Ovary (tissue), 9 donors: ENCODE measurements around the gene CD276. TPM values are rescaled to one million over a fixed set of nuclear protein-coding genes. Genes with fewer than 3 reads are reported as not detected.

Experiments used
- DNase-seq, 5 donors: peaks; one replicate each; pipeline ENCODE4 v3.0.0-alpha.2; 2019 to 2020
- H3K27ac ChIP-seq, 2 donors: fragments of 200-600 bp; one replicate each; pipeline versions ENCODE4 v1.5.1 to v1.8.0; 2019 to 2022
- H3K27me3 ChIP-seq: fragments of 200-600 bp; one replicate; pipeline ENCODE4 v1.8.0; 2022
- H3K36me3 ChIP-seq: fragments of 200-600 bp; sonication (generic); one replicate; pipeline ENCODE4 v1.5.1; 2019
- H3K4me1 ChIP-seq: one replicate; pipeline ENCODE4 v1.8.1; 2013; ENCODE audit warnings: mild to moderate bottlenecking, moderate library complexity; ENCODE audit not compliant: insufficient read depth
- H3K4me3 ChIP-seq: fragments of 200-600 bp; sonication (generic); one replicate; pipeline ENCODE4 v1.5.1; 2017
- H3K9me3 ChIP-seq, 2 donors: fragments of 200-600 bp in 1 of 2; sonication (generic) in 1 of 2; one replicate each; pipeline versions ENCODE4 v1.5.1 to v1.8.1; 2013 to 2019; ENCODE audit warnings: mild to moderate bottlenecking in 1 of 2, moderate library complexity in 1 of 2
- CTCF ChIP-seq, 3 donors: fragments of 450-650 bp in 2 of 3; fragments of 200-600 bp in 1 of 3; IDR thresholded peaks; one replicate each; pipeline versions ENCODE4 v1.5.1 to v1.8.0; 2016 to 2022; ENCODE audit warnings: antibody characterized with exemption in 3 of 3, mild to moderate bottlenecking in 1 of 3
- EP300 ChIP-seq: sonication (generic); formaldehyde crosslinking; IDR thresholded peaks from one replicate; pipeline ENCODE4 v1.6.1; 2017; ENCODE audit warnings: antibody characterized with exemption
- POLR2A ChIP-seq: fragments of 450-650 bp; IDR thresholded peaks from one replicate; pipeline ENCODE4 v1.6.1; 2017; ENCODE audit warnings: antibody characterized with exemption, mild to moderate bottlenecking, moderate library complexity
- WGBS, 3 donors: extraction: QIAGEN DNeasy Blood & Tissue Kit in 1 of 3; methylation state at CpG; one replicate each; pipeline versions ENCODE4 v1.1.5 to v1.1.7; 2013 to 2017; 5-methylcytosine and 5-hydroxymethylcytosine counted together
- intact Hi-C, 4 donors: fragments of 100-400 bp; cut with DNase I; formaldehyde crosslinking; loops; one replicate each; pipeline versions ENCODE4 v1.11.0 to v1.15.1; 2022 to 2023
- polyA plus RNA-seq, 2 donors: library from polyadenylated mRNA; stranded (reverse); fragments of 200-250 nt in 1 of 2; fragments of 350-450 nt in 1 of 2; fragmentation: Illumina TruSeq in 1 of 2; extraction: RNeasy Lipid Tissue Mini Kit (QIAGEN cat#74804) in 1 of 2; gene quantifications; one replicate each; pipeline ENCODE4 v1.2.3, GENCODE V29; 2013 to 2014
- total RNA-seq, 7 donors: library from RNA; depleted of rRNA in 2 of 7; stranded (reverse); fragments of >200 nt in 2 of 7; fragmentation: NEBNext Ultra II Directional in 3 of 7; extraction: Animal tissue kit (Norgen Biotek cat#: 25700) in 3 of 7; gene quantifications; one replicate each; pipeline versions ENCODE4 v1.1.0 to v1.2.4, GENCODE V29; 2016 to 2023
- donor health status: DM: no; HTN: no; CAD: no; lungs with moderate emphysema.
- donor health status: DM: no; HTN: no; CAD: no.
- donor health status: Bipolar disorder and iron deficiency.
- donor health status: DM: yes; HTN: yes; CAD: no.
- donor health status: DM: no; HTN: no; CAD: no.
- donor health status: DM: yes; HTN: yes; CAD: no.

CD276 gene
- total and polyA plus RNA-seq, 9 donors = 22.5 to 69.2 (median 53.7) TPM

GRCh38 chr15:73688455-73688854 is 4.3 kb downstream of the CD276 start:
- no peaks in the 10 kb centered on the region for H3K9me3 ChIP-seq
- 73 to 80% (median 76%) methylated on average over 6 of the region's 6 CpGs for WGBS, 3 donors
- peaks cover 34% of the 10 kb centered on the region for H3K4me1 ChIP-seq
- TF ChIP-seq EP300 (no peak), CTCF (IDR thresholded peaks at IDR 0.05) (no peak), POLR2A (no peak)
- no peak for DNase-seq
- H3K27me3 ChIP-seq = no peaks in the 10 kb centered on the region
- no peaks in the 10 kb centered on the region for H3K36me3 ChIP-seq
- intact Hi-C loops = no loop called here
- H3K27ac ChIP-seq = no peak overlapping the region
- no peak overlapping the region for H3K4me3 ChIP-seq

- 53 to 65% (median 63%) methylated on average over 6 of the region's 6 CpGs for WGBS, 3 donors
- Histone ChIP-seq H3K4me3 (no peak overlapping the region), H3K9me3 (no peaks in the 10 kb centered on the region), H3K27ac (no peak overlapping the region), H3K36me3 (no peaks in the 10 kb centered on the region), H3K4me1 (peaks cover 23% of the 10 kb centered on the region), H3K27me3 (no peaks in the 10 kb centered on the region)
- DNase-seq = peak in 1 of 5 donors; percentile 66
- intact Hi-C loops = loop anchor here in 2 of 4 donors (10.0 kb wide), 1 partner anchor 127 kb away; no protein-coding TSS in a partner anchor
- TF ChIP-seq EP300 (no peak), CTCF (IDR thresholded peaks at IDR 0.05) (no peak), POLR2A (no peak)
Measured at GRCh38 chr15:73691396-73691795, 7.2 kb downstream of the CD276 start.

- H3K4me1 ChIP-seq = peaks cover 4% of the 10 kb centered on the region
- intact Hi-C loops = loop anchor here in 2 of 4 donors (10.0 kb wide), 1 partner anchor 130 kb away; no protein-coding TSS in a partner anchor
- no peaks in the 10 kb centered on the region for H3K36me3 ChIP-seq
Measured at GRCh38 chr15:73694419-73694818, 10.2 kb downstream of the CD276 start.

GRCh38 chr15:73695773-73696640 is 11.8 kb downstream of the CD276 start:
- DNase-seq = no peak
- Histone ChIP-seq H3K36me3 (no peaks in the 10 kb centered on the region), H3K27me3 (no peaks in the 10 kb centered on the region), H3K4me1 (peaks cover 4% of the 10 kb centered on the region), H3K27ac (no peak overlapping the region), H3K9me3 (no peaks in the 10 kb centered on the region), H3K4me3 (no peak overlapping the region)
- no peak for TF ChIP-seq EP300
- intact Hi-C loops = loop anchor here in 3 of 4 donors (5.0 to 10.0 kb wide), 3 partner anchors 54 to 134 kb away; no protein-coding TSS in a partner anchor
- WGBS, 3 donors = 72 to 84% (median 74%) methylated on average over 15 to 16 of the region's 16 CpGs

More at GRCh38 chr15:73694419-73694818, 10.2 kb downstream of the CD276 start:
- H3K27me3 ChIP-seq = no peaks in the 10 kb centered on the region
- no peaks in the 10 kb centered on the region for H3K9me3 ChIP-seq
- H3K4me3 ChIP-seq = no peak overlapping the region
- H3K27ac ChIP-seq = no peak overlapping the region
- DNase-seq = no peak
- no peak for TF ChIP-seq POLR2A
- no peak for TF ChIP-seq CTCF (IDR thresholded peaks at IDR 0.05)
- no peak for TF ChIP-seq EP300
- WGBS, 3 donors = 64 to 70% (median 67%) methylated on average over 5 of the region's 5 CpGs

GRCh38 chr15:73696641-73697001 is 12.4 kb downstream of the CD276 start:
- Histone ChIP-seq H3K27me3 (no peaks in the 10 kb centered on the region), H3K36me3 (no peaks in the 10 kb centered on the region), H3K4me1 (peaks cover 4% of the 10 kb centered on the region), H3K4me3 (no peak overlapping the region), H3K9me3 (no peaks in the 10 kb centered on the region), H3K27ac (peak overlapping the region in 1 of 2 donors; percentile 16)
- TF ChIP-seq EP300 = no peak
- intact Hi-C loops = loop anchor here in 3 of 4 donors (5.0 to 10.0 kb wide), 3 partner anchors 54 to 134 kb away; no protein-coding TSS in a partner anchor
- WGBS, 3 donors = 46 to 61% (median 56%) methylated on average over 1 of the region's 1 CpG
- DNase-seq = no peak
